DND-41 (cell line): ENCODE measurements around the gene TOMM6.

Source experiments
- ATAC-seq: fragments of 200-7000 bp; cut with Tn5 transposase; 3 replicates; pipeline ENCODE4 v1.9.1; 2021; ENCODE audit warnings: low read depth; ENCODE audit not compliant: insufficient read depth
- DNase-seq: peaks from one replicate; pipeline ENCODE4 v3.0.0-alpha.2; 2020
- H2AFZ ChIP-seq: 2 replicates; pipeline ENCODE4 v1.6.0; 2012; ENCODE audit warnings: low read depth, low read length
- H3K27ac ChIP-seq: 2 replicates; pipeline ENCODE4 v1.5.1; 2012; ENCODE audit warnings: low read length, inconsistent platforms
- H3K27me3 ChIP-seq: fragments of 200-600 bp; sonication (generic); 2 replicates; pipeline ENCODE4 v1.6.0; 2012; ENCODE audit warnings: low read length, mild to moderate bottlenecking, inconsistent platforms; ENCODE audit not compliant: insufficient read depth, poor library complexity
- H3K36me3 ChIP-seq: 2 replicates; pipeline ENCODE4 v1.5.1; 2012; ENCODE audit warnings: low read length, inconsistent platforms; ENCODE audit not compliant: insufficient read depth
- H3K4me1 ChIP-seq: 2 replicates; pipeline ENCODE4 v1.5.1; 2012; ENCODE audit warnings: mild to moderate bottlenecking, low read length; ENCODE audit not compliant: insufficient read depth
- H3K4me2 ChIP-seq: 2 replicates; pipeline ENCODE4 v1.6.0; 2012; ENCODE audit warnings: mild to moderate bottlenecking, moderate library complexity, low read length, inconsistent platforms; ENCODE audit not compliant: insufficient read depth
- H3K4me3 ChIP-seq, 2 experiments: fragments of 200-600 bp in 1 of 2; shearing (Covaris generic) in 1 of 2; 2 replicates each; pipeline ENCODE4 v1.5.1; 2012 to 2016; ENCODE audit warnings: inconsistent platforms in 2 of 2, low read length in 2 of 2, mild to moderate bottlenecking in 2 of 2, low read depth in 1 of 2, moderate library complexity in 1 of 2
- H3K79me2 ChIP-seq: 2 replicates; pipeline ENCODE4 v1.6.0; 2012; ENCODE audit warnings: low read length, inconsistent platforms; ENCODE audit not compliant: insufficient read depth
- H3K9ac ChIP-seq: 2 replicates; pipeline ENCODE4 v1.6.0; 2012; ENCODE audit warnings: low read depth, mild to moderate bottlenecking, inconsistent platforms, low read length, moderate library complexity
- H3K9me3 ChIP-seq: 2 replicates; pipeline ENCODE4 v1.5.1; 2012; ENCODE audit warnings: low read length, moderate library complexity, mild to moderate bottlenecking, inconsistent platforms; ENCODE audit not compliant: insufficient read depth, severe bottlenecking
- H4K20me1 ChIP-seq: 2 replicates; pipeline ENCODE4 v1.6.0; 2012; ENCODE audit warnings: low read length; ENCODE audit not compliant: insufficient read depth
- CTCF ChIP-seq: IDR thresholded peaks from 2 replicates; pipeline ENCODE4 v1.5.1; 2012; ENCODE audit warnings: borderline replicate concordance, low read length, moderate library complexity, mild to moderate bottlenecking; ENCODE audit not compliant: poor library complexity, severe bottlenecking; ENCODE audit errors: extremely low read depth
- EZH2 ChIP-seq: IDR thresholded peaks from 3 replicates; pipeline ENCODE4 v1.6.1; 2012; ENCODE audit warnings: borderline replicate concordance, low read depth, mild to moderate bottlenecking, moderate library complexity, low read length, inconsistent platforms; ENCODE audit not compliant: severe bottlenecking

Gene TOMM6

GRCh38 chr6:41836022-41836659 is 48.6 kb downstream of the TOMM6 start:
- no peaks in the 10 kb centered on the region for H3K9me3 ChIP-seq
- DNase-seq (no peak), ATAC-seq (0 out of 3 replicates have a peak, but pooled peaks have one; percentile 39)
- no peak overlapping the region for H3K9ac ChIP-seq
- H3K36me3 ChIP-seq, result no peaks in the 10 kb centered on the region; the same call in 1 of the 2 replicates
- H4K20me1 ChIP-seq, result peaks cover 3% of the 10 kb centered on the region; the same call in 1 of the 2 replicates
- H3K79me2 ChIP-seq, result peaks cover 40% of the 10 kb centered on the region
- no peak overlapping the region for H3K27ac ChIP-seq
- TF ChIP-seq CTCF (no peak), EZH2 (no peak)
- H3K4me1 ChIP-seq, result 0 out of 2 replicates have a peak, but pooled peaks cover 3% of the 10 kb centered on the region
- no peak overlapping the region for H3K4me3 ChIP-seq
- H3K27me3 ChIP-seq, result no peaks in the 10 kb centered on the region
- no peak overlapping the region for H3K4me2 ChIP-seq
- H2AFZ ChIP-seq, result no peak overlapping the region

- ATAC-seq, result no peak
- Histone ChIP-seq H3K27ac (no peak overlapping the region), H4K20me1 (peaks cover 3% of the 10 kb centered on the region; the same call in 1 of the 2 replicates), H3K4me3 (no peak overlapping the region), H3K27me3 (no peaks in the 10 kb centered on the region), H3K79me2 (peaks cover 39% of the 10 kb centered on the region), H3K36me3 (no peaks in the 10 kb centered on the region; the same call in 1 of the 2 replicates), H3K4me2 (no peak overlapping the region), H3K9me3 (no peaks in the 10 kb centered on the region), H3K4me1 (0 out of 2 replicates have a peak, but pooled peaks cover 3% of the 10 kb centered on the region), H3K9ac (no peak overlapping the region), H2AFZ (no peak overlapping the region)
- no peak for DNase-seq
- TF ChIP-seq EZH2 (no peak), CTCF (no peak)
Observed at GRCh38 chr6:41836660-41837052, 49.2 kb downstream of the TOMM6 start.
